IMR-90 (cell line): ENCODE data around the gene PDIA2. TPM values are rescaled to one million over a fixed set of nuclear protein-coding genes. Genes with fewer than 3 reads are reported as not detected.

Experiments
- ATAC-seq: fragments of 200-7000 bp; cut with Tn5 transposase; 2 replicates; pipeline ENCODE4 v1.9.1; 2020; ENCODE audit warnings: low read depth, mild to moderate bottlenecking, moderate library complexity
- BruUV-seq: library from RNA; stranded (reverse); fragments of 400-500 nt; replicated peaks from 2 replicates; lab custom pipeline; 2021; lab: Mats Ljungman, UMichigan
- CTCF ChIA-PET: fragments of 300-600 bp; formaldehyde crosslinking; extraction: SDS; loops from one replicate; lab custom pipeline; 2021; ENCODE audit warnings: antibody characterized with exemption; lab: Yijun Ruan, JAX
- POLR2A ChIA-PET: fragments of 300-600 bp; sonication (Branson Sonifier 250); formaldehyde crosslinking; loops from one replicate; lab custom pipeline; 2022; ENCODE audit warnings: antibody characterized with exemption; ENCODE audit not compliant: unreplicated experiment; lab: Charles Lee
- DNase-seq: peaks from one replicate; pipeline ENCODE4 v3.0.0; 2013
- H2AFZ ChIP-seq: replicated peaks from 2 replicates; pipeline ENCODE3; 2013; ENCODE audit warnings: low read length, mild to moderate bottlenecking; ENCODE audit not compliant: poor library complexity
- H2AK5ac ChIP-seq: 2 replicates; pipeline ENCODE4 v1.6.1; 2013; ENCODE audit warnings: low read depth, low read length, inconsistent platforms
- H2AK9ac ChIP-seq: replicated peaks from 2 replicates; pipeline ENCODE3; 2013; ENCODE audit warnings: mild to moderate bottlenecking, low read depth, low read length, moderate library complexity; ENCODE audit not compliant: poor library complexity
- H2BK120ac ChIP-seq: 2 replicates; pipeline ENCODE4 v1.6.1; 2013; ENCODE audit warnings: low read depth, low read length, inconsistent platforms
- H2BK15ac ChIP-seq: 3 replicates; pipeline ENCODE4 v1.6.1; 2013; ENCODE audit warnings: low read depth, low read length, inconsistent platforms
- H2BK20ac ChIP-seq: 2 replicates; pipeline ENCODE4 v1.6.1; 2013; ENCODE audit warnings: low read depth, mild to moderate bottlenecking, inconsistent platforms, low read length, moderate library complexity
- H2BK5ac ChIP-seq: 2 replicates; pipeline ENCODE4 v1.6.1; 2013; ENCODE audit warnings: mild to moderate bottlenecking, low read depth, low read length, inconsistent platforms; ENCODE audit not compliant: poor library complexity, severe bottlenecking
- H3K14ac ChIP-seq: replicated peaks from 2 replicates; pipeline ENCODE4 v1.6.1; 2013; ENCODE audit warnings: low read depth, low read length, inconsistent platforms
- H3K18ac ChIP-seq: 2 replicates; pipeline ENCODE4 v1.6.1; 2013; ENCODE audit warnings: low read depth, low read length, control low read depth
- H3K23ac ChIP-seq: 2 replicates; pipeline ENCODE4 v1.6.1; 2013; ENCODE audit warnings: low read depth, low read length, inconsistent platforms
- H3K27ac ChIP-seq: 2 replicates; pipeline ENCODE4 v1.5.1; 2013; ENCODE audit warnings: mild to moderate bottlenecking, control low read depth, low read length; ENCODE audit not compliant: insufficient read depth
- H3K27me3 ChIP-seq: 2 replicates; pipeline ENCODE4 v1.6.1; 2013; ENCODE audit warnings: low read length; ENCODE audit not compliant: control insufficient read depth, insufficient read depth
- H3K36me3 ChIP-seq: 2 replicates; pipeline ENCODE4 v1.6.1; 2013; ENCODE audit warnings: low read length, mixed read lengths; ENCODE audit not compliant: control insufficient read depth, insufficient read depth
- H3K4ac ChIP-seq: 2 replicates; pipeline ENCODE4 v1.6.1; 2013; ENCODE audit warnings: low read depth, low read length, inconsistent platforms
- H3K4me1 ChIP-seq: 2 replicates; pipeline ENCODE4 v1.6.1; 2013; ENCODE audit warnings: low read length, mixed read lengths; ENCODE audit not compliant: control insufficient read depth, insufficient read depth
- H3K4me2 ChIP-seq: 2 replicates; pipeline ENCODE4 v1.6.1; 2013; ENCODE audit warnings: low read depth, mild to moderate bottlenecking, control low read depth, low read length, moderate library complexity
- H3K4me3 ChIP-seq: 2 replicates; pipeline ENCODE4 v1.5.1; 2013; ENCODE audit warnings: low read depth, mild to moderate bottlenecking, control low read depth, low read length, moderate library complexity; ENCODE audit not compliant: insufficient read depth
- H3K56ac ChIP-seq: 2 replicates; pipeline ENCODE4 v1.6.1; 2013; ENCODE audit warnings: low read length, inconsistent platforms; ENCODE audit not compliant: insufficient read depth; ENCODE audit errors: extremely low read depth
- H3K79me1 ChIP-seq, 2 experiments: 2 replicates each; pipeline ENCODE4 v1.6.1; 2013; ENCODE audit warnings: low read length in 2 of 2, inconsistent platforms in 1 of 2, low read depth in 1 of 2
- H3K9ac ChIP-seq: 2 replicates; pipeline ENCODE4 v1.6.1; 2013; ENCODE audit warnings: low read depth, low read length, control low read depth
- H3K9me1 ChIP-seq: 2 replicates; pipeline ENCODE4 v1.6.1; 2013; ENCODE audit warnings: low read length, inconsistent platforms; ENCODE audit not compliant: insufficient read depth
- H3K9me3 ChIP-seq: 2 replicates; pipeline ENCODE4 v1.6.1; 2013; ENCODE audit warnings: low read length; ENCODE audit not compliant: control insufficient read depth, insufficient read depth
- H4K20me1 ChIP-seq: 2 replicates; pipeline ENCODE4 v1.6.1; 2013; ENCODE audit warnings: low read length, inconsistent platforms; ENCODE audit not compliant: insufficient read depth
- H4K5ac ChIP-seq: 2 replicates; pipeline ENCODE4 v1.6.1; 2013; ENCODE audit warnings: mild to moderate bottlenecking, low read depth, low read length, control low read depth
- H4K8ac ChIP-seq, 2 experiments: 2 replicates each; pipeline ENCODE4 v1.6.1; 2013; ENCODE audit warnings: low read depth in 2 of 2, low read length in 2 of 2, control low read depth in 1 of 2, inconsistent platforms in 1 of 2
- H4K91ac ChIP-seq: 2 replicates; pipeline ENCODE4 v1.6.1; 2013; ENCODE audit warnings: low read depth, low read length, inconsistent platforms; ENCODE audit not compliant: insufficient read depth
- BHLHE40 ChIP-seq: fragments of 150-350 bp; IDR thresholded peaks from 2 replicates; pipeline ENCODE4 v1.6.1; 2016; ENCODE audit warnings: mild to moderate bottlenecking, low read depth, low read length
- CEBPB ChIP-seq: IDR thresholded peaks from 2 replicates; pipeline ENCODE4 v1.6.1; 2012; ENCODE audit warnings: low read depth, low read length, improper control_type of control experiment
- CHD1 ChIP-seq: IDR thresholded peaks from 2 replicates; pipeline ENCODE4 v1.6.1; 2012; ENCODE audit warnings: low read depth, low read length, improper control_type of control experiment
- CTCF ChIP-seq: conservative IDR thresholded peaks from 2 replicates; pipeline ENCODE4 v1.5.1; 2012; ENCODE audit warnings: mild to moderate bottlenecking, low read depth, low read length, improper control_type of control experiment
- ELK1 ChIP-seq: fragments of 150-350 bp; IDR thresholded peaks from 2 replicates; pipeline ENCODE4 v1.6.1; 2016; ENCODE audit warnings: low read depth, mild to moderate bottlenecking, low read length, moderate library complexity, borderline replicate concordance
- FOS ChIP-seq: fragments of 150-350 bp; IDR thresholded peaks from 2 replicates; pipeline ENCODE4 v1.6.1; 2016; ENCODE audit warnings: low read depth, low read length
- MAFK ChIP-seq: IDR thresholded peaks from 2 replicates; pipeline ENCODE4 v1.6.1; 2012; ENCODE audit warnings: low read depth, low read length, improper control_type of control experiment
- MAZ ChIP-seq: IDR thresholded peaks from 2 replicates; pipeline ENCODE4 v1.6.1; 2012; ENCODE audit warnings: low read depth, mild to moderate bottlenecking, low read length, improper control_type of control experiment, moderate library complexity, borderline replicate concordance
- MXI1 ChIP-seq: IDR thresholded peaks from 2 replicates; pipeline ENCODE4 v1.6.1; 2012; ENCODE audit warnings: low read depth, mild to moderate bottlenecking, low read length, moderate library complexity, borderline replicate concordance
- NFE2L2 ChIP-seq: fragments of 150-350 bp; IDR thresholded peaks from 2 replicates; pipeline ENCODE4 v1.6.1; 2016; ENCODE audit warnings: low read depth, mild to moderate bottlenecking, low read length
- POLR2A ChIP-seq: IDR thresholded peaks from 2 replicates; pipeline ENCODE4 v1.6.1; 2012; ENCODE audit warnings: mild to moderate bottlenecking, low read depth, low read length
- RAD21 ChIP-seq: IDR thresholded peaks from 2 replicates; pipeline ENCODE4 v1.6.1; 2012; ENCODE audit warnings: low read length, improper control_type of control experiment
- RCOR1 ChIP-seq: IDR thresholded peaks from 2 replicates; pipeline ENCODE4 v1.6.1; 2012; ENCODE audit warnings: mild to moderate bottlenecking, low read length, improper control_type of control experiment; ENCODE audit not compliant: insufficient replicate concordance
- RFX5 ChIP-seq: IDR thresholded peaks from 2 replicates; pipeline ENCODE4 v1.8.0; 2012; ENCODE audit warnings: low read depth, mild to moderate bottlenecking, low read length, moderate library complexity
- SMC3 ChIP-seq: fragments of 150-350 bp; IDR thresholded peaks from 2 replicates; pipeline ENCODE4 v1.6.1; 2016; ENCODE audit warnings: low read depth, mild to moderate bottlenecking, antibody characterized with exemption, low read length, moderate library complexity
- USF2 ChIP-seq: fragments of 150-350 bp; IDR thresholded peaks from 2 replicates; pipeline ENCODE4 v1.6.1; 2017; ENCODE audit warnings: mild to moderate bottlenecking, antibody characterized with exemption, low read length, low read depth
- WGBS, 2 experiments: methylation state at CpG; one replicate each; pipeline versions ENCODE4 v1.1.5 to v1.1.7; 2013; ENCODE audit warnings: missing lambda C conversion rate in 2 of 2; ENCODE audit not compliant: insufficient read length in 1 of 2; ENCODE audit errors: extremely low coverage in 2 of 2; 5-methylcytosine and 5-hydroxymethylcytosine counted together
- dilution Hi-C: fragments of 300-500 bp; cut with HindIII; formaldehyde crosslinking; loops from one replicate; pipeline ENCODE4 v1.14.3; 2018; ENCODE audit warnings: low sequenced_read_pairs; ENCODE audit not compliant: unreplicated experiment
- in situ Hi-C: fragments of 300-500 bp; cut with MboI; formaldehyde crosslinking; loops from 3 replicates; pipeline ENCODE4 v1.14.3; 2019; ENCODE audit warnings: low sequenced_read_pairs, inconsistent platforms, mixed read lengths
- intact Hi-C: fragments of 100-400 bp; cut with micrococcal nuclease; formaldehyde crosslinking; loops from 2 replicates; pipeline ENCODE4 v1.10.0; 2022
- polyA plus RNA-seq, 3 experiments: library from polyadenylated mRNA; depleted of rRNA; stranded (reverse); fragments of >200 nt; gene quantifications; 2 replicates each; pipeline ENCODE4 v1.2.3, GENCODE V29; 2012; ENCODE audit warnings: low replicate concordance in 1 of 3
- total RNA-seq: library from RNA; depleted of rRNA; stranded (reverse); fragments of >200 nt; gene quantifications from 2 replicates; pipeline ENCODE4 v1.2.3, GENCODE V29; 2012

PDIA2 gene
- total and polyA plus RNA-seq, 2 of the 4 experiments (the other 2 are of a cell fraction) = 0.17 TPM; not detected in 1

DNA sequence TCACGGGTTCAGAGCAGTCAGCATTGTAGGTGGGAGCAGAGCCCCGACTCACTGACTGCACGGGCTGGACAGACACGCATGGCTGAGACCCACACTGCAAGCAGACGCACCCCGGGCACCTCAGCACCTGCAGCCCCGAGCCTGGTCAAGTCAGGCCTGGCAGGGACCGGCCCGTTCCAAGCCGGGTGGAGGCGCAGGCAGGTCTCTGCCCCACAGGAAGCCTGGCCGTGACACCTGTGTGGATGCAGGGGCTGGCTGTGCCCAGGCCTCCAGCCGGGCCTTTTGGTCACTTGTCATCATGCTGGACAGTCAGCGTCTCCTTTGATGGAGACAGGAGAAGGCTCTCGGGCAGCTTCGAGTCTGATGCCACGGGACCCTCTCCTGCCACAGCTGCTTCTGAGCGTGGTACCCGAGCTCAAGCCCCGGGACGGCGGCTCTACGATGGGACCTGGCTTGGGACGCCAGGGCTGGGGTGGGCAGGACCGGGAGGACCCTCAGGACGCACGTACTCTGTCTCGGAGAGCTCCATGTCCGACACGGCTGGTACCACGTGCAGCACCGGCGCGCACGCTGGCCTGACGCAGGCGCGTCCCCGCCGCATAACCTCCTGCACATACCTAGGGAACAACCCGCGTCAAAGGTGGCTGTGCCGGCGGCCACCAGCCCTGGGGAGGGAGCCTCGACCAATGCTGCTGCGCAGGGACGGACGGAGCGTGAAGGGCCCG is 7.9 kb downstream of the PDIA2 start:
- ATAC-seq (no peak), DNase-seq (no peak)
- no peaks in the 10 kb centered on the region for H3K79me1 ChIP-seq
- no peak overlapping the region for H3K14ac ChIP-seq
- H2AK9ac ChIP-seq = no peak overlapping the region
- H3K9me1 ChIP-seq = no peaks in the 10 kb centered on the region
- no peak overlapping the region for H3K23ac ChIP-seq
- H3K9me3 ChIP-seq = no peaks in the 10 kb centered on the region
- H4K8ac ChIP-seq = no peak overlapping the region
- no peak overlapping the region for H3K9ac ChIP-seq
- H4K20me1 ChIP-seq = no peaks in the 10 kb centered on the region
- H4K5ac ChIP-seq = no peak overlapping the region
- H4K91ac ChIP-seq = no peak overlapping the region
- no peak overlapping the region for H3K4me3 ChIP-seq
- no peak overlapping the region for H3K4ac ChIP-seq
- dilution Hi-C loops = no loop called here
- in situ Hi-C loops = no loop called here
- WGBS, 2 experiments = 93% methylated on average over 24 of the region's 50 CpGs; no CpG with 5 or more reads in 1 of the 2 experiments
- BruUV-seq = no TSS peak
- intact Hi-C loops = no loop called here
- H3K4me2 ChIP-seq = no peak overlapping the region
- TF ChIP-seq RAD21 = no peak
- TF ChIP-seq FOS = no peak
- no peak for TF ChIP-seq POLR2A
- TF ChIP-seq ELK1 = no peak
- no peak for TF ChIP-seq RFX5
- no peak for TF ChIP-seq CTCF
- TF ChIP-seq MAZ = no peak
- TF ChIP-seq CEBPB = no peak
- TF ChIP-seq SMC3 = no peak
- no peak for TF ChIP-seq BHLHE40
- TF ChIP-seq RCOR1 = no peak
- no peak for TF ChIP-seq USF2
- no peak for TF ChIP-seq MXI1
- TF ChIP-seq MAFK = no peak
- no peak for TF ChIP-seq NFE2L2
- TF ChIP-seq CHD1 = no peak
- no peak overlapping the region for H2BK15ac ChIP-seq
- no peak overlapping the region for H2BK20ac ChIP-seq
- no peak overlapping the region for H2BK120ac ChIP-seq
- no peak overlapping the region for H2BK5ac ChIP-seq
- H2AFZ ChIP-seq = no peak overlapping the region
- H3K56ac ChIP-seq = no peak overlapping the region
- H3K27me3 ChIP-seq = no peaks in the 10 kb centered on the region
- H2AK5ac ChIP-seq = no peak overlapping the region
- POLR2A ChIA-PET = no interaction called here
- H3K4me1 ChIP-seq = no peaks in the 10 kb centered on the region
- CTCF ChIA-PET = no interaction called here
- peaks cover 46% of the 10 kb centered on the region for H3K36me3 ChIP-seq
- H3K27ac ChIP-seq = no peak overlapping the region
- no peak overlapping the region for H3K18ac ChIP-seq
